ENCODE measurements around the gene DHRS7B. TPM values are rescaled to one million over a fixed set of nuclear protein-coding genes. Genes with fewer than 3 reads are reported as not detected.

DHRS7B gene
- total RNA-seq, 1 experiment from 2014 or later = 30.0 TPM

GRCh38 chr17:21194226-21194625 lies 67.5 kb downstream of the DHRS7B start:
- CTCF ChIA-PET = interaction anchor here (2.1 kb wide), 1 partner anchor 19 kb away, joined by 6 read pairs; the partner anchor contains the start of gene TMEM11
- H3K9me3 Mint-ChIP-seq (ENCODE audit: unreplicated experiment) = no peaks in the 10 kb centered on the region

GRCh38 chr17:21194703-21195102 lies 67.9 kb downstream of the DHRS7B start:
- peaks cover 56% of the 10 kb centered on the region for H3K36me3 Mint-ChIP-seq (ENCODE audit: insufficient read depth, unreplicated experiment)

More at GRCh38 chr17:21194226-21194625, 67.5 kb downstream of the DHRS7B start:
- H3K9me3 ChIP-seq = no peaks in the 10 kb centered on the region
- H3K4me1 Mint-ChIP-seq (ENCODE audit: low read depth, unreplicated experiment) = no peaks in the 10 kb centered on the region
- intact Hi-C loops (cut with micrococcal nuclease; ENCODE audit: unreplicated experiment) = no loop called here
- peaks cover 56% of the 10 kb centered on the region for H3K36me3 Mint-ChIP-seq (ENCODE audit: insufficient read depth, unreplicated experiment)
- H3K4me3 ChIP-seq (ENCODE audit: low read depth, low read length) = no peak overlapping the region
- BruUV-seq (replicated peaks) = no TSS peak
- TF ChIP-seq CTCF (IDR thresholded peaks at IDR 0.05; ENCODE audit: insufficient read depth in 1 of 2, low read depth in 1 of 2, low read length in 1 of 2, severe bottlenecking in 1 of 2, unreplicated experiment in 1 of 2) = no peak
- H3K36me3 ChIP-seq (ENCODE audit: control insufficient read depth, insufficient read depth, low read length) = peaks cover 4% of the 10 kb centered on the region
- no peaks in the 10 kb centered on the region for H3K27me3 Mint-ChIP-seq (ENCODE audit: insufficient read depth, unreplicated experiment)
- H3K4me3 Mint-ChIP-seq (ENCODE audit: unreplicated experiment) = no peak overlapping the region
- no peak for DNase-seq
- H3K4me1 ChIP-seq = no peaks in the 10 kb centered on the region
- no peaks in the 10 kb centered on the region for H3K27me3 ChIP-seq (replicated peaks; ENCODE audit: control insufficient read depth, insufficient read depth, low read length)
- no peak overlapping the region for H3K27ac Mint-ChIP-seq (ENCODE audit: unreplicated experiment)
- POLR2A ChIA-PET = no interaction called here

GRCh38 chr17:21196126-21196525 lies 69.4 kb downstream of the DHRS7B start:
- no peak for DNase-seq
- Mint-ChIP-seq H3K9me3 (ENCODE audit: unreplicated experiment) (no peaks in the 10 kb centered on the region), H3K27me3 (ENCODE audit: insufficient read depth, unreplicated experiment) (no peaks in the 10 kb centered on the region), H3K4me3 (ENCODE audit: unreplicated experiment) (no peak overlapping the region), H3K4me1 (ENCODE audit: low read depth, unreplicated experiment) (no peaks in the 10 kb centered on the region), H3K27ac (ENCODE audit: unreplicated experiment) (no peak overlapping the region), H3K36me3 (ENCODE audit: insufficient read depth, unreplicated experiment) (peaks cover 66% of the 10 kb centered on the region)
- ChIA-PET POLR2A (interaction anchor here (0.6 kb wide), 1 partner anchor 15 kb away, joined by 3 read pairs; no protein-coding TSS in a partner anchor), CTCF (interaction anchor here (2.1 kb wide), 1 partner anchor 17 kb away, joined by 6 read pairs; the partner anchor contains the start of gene TMEM11)
- H3K27me3 ChIP-seq (replicated peaks; ENCODE audit: control insufficient read depth, insufficient read depth, low read length) = no peaks in the 10 kb centered on the region
- no peaks in the 10 kb centered on the region for H3K9me3 ChIP-seq
- H3K36me3 ChIP-seq (ENCODE audit: control insufficient read depth, insufficient read depth, low read length) = peaks cover 6% of the 10 kb centered on the region
- H3K4me1 ChIP-seq = no peaks in the 10 kb centered on the region
- TF ChIP-seq CTCF (IDR thresholded peaks at IDR 0.05; ENCODE audit: insufficient read depth in 1 of 2, low read depth in 1 of 2, low read length in 1 of 2, severe bottlenecking in 1 of 2, unreplicated experiment in 1 of 2) = no peak
- intact Hi-C loops (cut with micrococcal nuclease; ENCODE audit: unreplicated experiment) = no loop called here
- no TSS peak for BruUV-seq (replicated peaks)
- H3K4me3 ChIP-seq (ENCODE audit: low read depth, low read length) = no peak overlapping the region

More at GRCh38 chr17:21194703-21195102, 67.9 kb downstream of the DHRS7B start:
- TF ChIP-seq CTCF (IDR thresholded peaks at IDR 0.05; ENCODE audit: insufficient read depth in 1 of 2, low read depth in 1 of 2, low read length in 1 of 2, severe bottlenecking in 1 of 2, unreplicated experiment in 1 of 2) = no peak
- Histone ChIP-seq H3K9me3 (no peaks in the 10 kb centered on the region), H3K4me1 (no peaks in the 10 kb centered on the region), H3K4me3 (ENCODE audit: low read depth, low read length) (no peak overlapping the region), H3K27me3 (replicated peaks; ENCODE audit: control insufficient read depth, insufficient read depth, low read length) (no peaks in the 10 kb centered on the region), H3K36me3 (ENCODE audit: control insufficient read depth, insufficient read depth, low read length) (peaks cover 4% of the 10 kb centered on the region)
- no peak overlapping the region for H3K4me3 Mint-ChIP-seq (ENCODE audit: unreplicated experiment)
- POLR2A ChIA-PET = interaction anchor here (0.6 kb wide), 1 partner anchor 19 kb away, joined by 3 read pairs; the partner anchor contains the start of gene TMEM11
- CTCF ChIA-PET = interaction anchor here (1.2 to 2.1 kb wide), 2 partner anchors 19 to 75 kb away, joined by 6 read pairs; partner anchors contain the start of gene TMEM11
- H3K4me1 Mint-ChIP-seq (ENCODE audit: low read depth, unreplicated experiment) = no peaks in the 10 kb centered on the region
- H3K27ac Mint-ChIP-seq (ENCODE audit: unreplicated experiment) = no peak overlapping the region
- DNase-seq = no peak
- no peaks in the 10 kb centered on the region for H3K27me3 Mint-ChIP-seq (ENCODE audit: insufficient read depth, unreplicated experiment)
- intact Hi-C loops (cut with micrococcal nuclease; ENCODE audit: unreplicated experiment) = no loop called here
- no peaks in the 10 kb centered on the region for H3K9me3 Mint-ChIP-seq (ENCODE audit: unreplicated experiment)
- BruUV-seq (replicated peaks) = no TSS peak
